ENCODE measurements around the gene IQCM.

IQCM gene

GRCh38 chr4:149815743-149816142 is at the start of gene IQCM:
IQCM (minus strand) TSS chr4:149815843; CDS start chr4:149742691, 73,152 bp downstream.
- no peak for DNase-seq (ENCODE audit: low read depth in 2 of 2)

- DNase-seq (ENCODE audit: low read depth in 2 of 2), result no peak
Measured at GRCh38 chr4:149857446-149857845, 41.8 kb upstream of the IQCM start.

GRCh38 chr4:149845743-149846142 is 30.1 kb upstream of the IQCM start:
- DNase-seq (ENCODE audit: low read depth in 2 of 2), result no peak

- no peak for DNase-seq (ENCODE audit: low read depth in 2 of 2)
Measured at GRCh38 chr4:149841686-149842085, 26.0 kb upstream of the IQCM start.

- DNase-seq (ENCODE audit: low read depth in 2 of 2), result no peak
Measured at GRCh38 chr4:149838036-149838435, 22.4 kb upstream of the IQCM start.

GRCh38 chr4:149836546-149836945 is 20.9 kb upstream of the IQCM start:
- DNase-seq (ENCODE audit: low read depth in 2 of 2), result no peak

- DNase-seq (ENCODE audit: low read depth in 2 of 2), result no peak
Measured at GRCh38 chr4:149835280-149835679, 19.6 kb upstream of the IQCM start.

- DNase-seq (ENCODE audit: low read depth in 2 of 2), result no peak
Measured at GRCh38 chr4:149831656-149832208, 16.1 kb upstream of the IQCM start.

GRCh38 chr4:149830823-149831222 is 15.2 kb upstream of the IQCM start:
- DNase-seq (ENCODE audit: low read depth in 2 of 2), result no peak

GRCh38 chr4:149825336-149825735 is 9.7 kb upstream of the IQCM start:
- DNase-seq (ENCODE audit: low read depth in 2 of 2), result no peak

GRCh38 chr4:149823769-149824221 is 8.2 kb upstream of the IQCM start:
- peak; percentile 68 to 71 for DNase-seq (ENCODE audit: low read depth in 2 of 2)

GRCh38 chr4:149801416-149801815 is 14.2 kb downstream of the IQCM start:
- no peak for DNase-seq (ENCODE audit: low read depth in 2 of 2)

GRCh38 chr4:149799546-149799945 is 16.1 kb downstream of the IQCM start:
- no peak for DNase-seq (ENCODE audit: low read depth in 2 of 2)

- DNase-seq (ENCODE audit: low read depth in 2 of 2), result no peak
Measured at GRCh38 chr4:149796381-149796780, 19.3 kb downstream of the IQCM start.

GRCh38 chr4:149795256-149795655 is 20.4 kb downstream of the IQCM start:
- DNase-seq (ENCODE audit: low read depth in 2 of 2), result no peak

GRCh38 chr4:149794352-149794751 is 21.3 kb downstream of the IQCM start:
- DNase-seq (ENCODE audit: low read depth in 2 of 2), result no peak

GRCh38 chr4:149793459-149793858 is 22.2 kb downstream of the IQCM start:
- DNase-seq (ENCODE audit: low read depth in 2 of 2), result no peak

GRCh38 chr4:149791851-149792250 is 23.8 kb downstream of the IQCM start:
- no peak for DNase-seq (ENCODE audit: low read depth in 2 of 2)

- no peak for DNase-seq (ENCODE audit: low read depth in 2 of 2)
Measured at GRCh38 chr4:149790172-149790907, 25.3 kb downstream of the IQCM start.

GRCh38 chr4:149788300-149788699 is 27.3 kb downstream of the IQCM start:
- DNase-seq (ENCODE audit: low read depth in 2 of 2), result no peak

GRCh38 chr4:149785696-149786431 is 29.8 kb downstream of the IQCM start:
- DNase-seq (ENCODE audit: low read depth in 2 of 2), result no peak

GRCh38 chr4:149784018-149784417 is 31.6 kb downstream of the IQCM start:
- DNase-seq (ENCODE audit: low read depth in 2 of 2), result no peak

- peak in 1 of 2 experiments; percentile 26 for DNase-seq (ENCODE audit: low read depth in 2 of 2)
Measured at GRCh38 chr4:149781150-149781549, 34.5 kb downstream of the IQCM start.
